Smooth muscle cell of the pulmonary artery (primary cell): ENCODE results near the gene MOV10L1. TPM values are rescaled to one million over a fixed set of nuclear protein-coding genes. Genes with fewer than 3 reads are reported as not detected.

ENCODE experiments used
- total RNA-seq: library from RNA; depleted of rRNA; stranded (reverse); fragments of >200 nt; gene quantifications from 2 replicates; pipeline ENCODE4 v1.2.3, GENCODE V29; 2014

Gene MOV10L1
- 1.5 and 1.7 TPM in 2 replicates for total RNA-seq

DNA sequence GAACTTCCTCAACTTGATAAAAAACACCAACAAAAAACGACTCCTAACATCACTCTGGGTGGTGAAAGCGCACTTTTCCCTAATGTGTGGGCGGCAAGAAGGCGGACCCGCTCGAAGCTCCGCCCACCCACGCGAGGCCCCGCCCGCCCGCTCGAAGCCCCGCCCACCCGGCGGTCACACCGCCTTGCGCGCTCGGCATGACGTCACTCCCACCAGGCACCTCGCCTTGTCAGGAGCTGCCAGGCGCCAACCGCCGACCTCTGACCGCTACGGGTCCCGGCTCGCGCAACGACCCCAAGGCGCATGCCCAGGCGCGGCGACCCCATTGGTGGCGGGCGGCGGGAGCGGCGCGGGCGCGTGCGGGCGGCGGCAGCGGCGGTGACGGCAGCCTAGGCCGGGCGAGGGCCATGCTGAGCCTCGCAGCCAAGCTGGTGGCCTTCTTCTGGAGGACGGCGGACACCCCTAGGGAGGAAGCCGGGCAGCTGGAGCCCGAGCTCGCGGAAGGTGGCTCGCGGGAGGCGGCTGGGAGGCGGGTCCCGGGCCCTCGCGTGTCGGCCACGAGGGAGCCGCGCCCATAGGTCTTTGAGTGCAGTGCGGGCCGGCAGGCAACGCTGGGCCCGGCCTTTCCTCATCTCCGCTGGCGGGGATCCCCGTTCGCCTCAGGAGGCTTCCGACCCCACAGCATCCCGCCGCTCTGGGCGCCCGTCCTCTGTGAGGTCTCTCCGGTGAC is at the start of gene MOV10L1:
TSS of gene MOV10L1 (plus strand) at position 325 of the 730 bp plus-strand sequence. CDS start at position 408, 83 bp downstream.

DNA sequence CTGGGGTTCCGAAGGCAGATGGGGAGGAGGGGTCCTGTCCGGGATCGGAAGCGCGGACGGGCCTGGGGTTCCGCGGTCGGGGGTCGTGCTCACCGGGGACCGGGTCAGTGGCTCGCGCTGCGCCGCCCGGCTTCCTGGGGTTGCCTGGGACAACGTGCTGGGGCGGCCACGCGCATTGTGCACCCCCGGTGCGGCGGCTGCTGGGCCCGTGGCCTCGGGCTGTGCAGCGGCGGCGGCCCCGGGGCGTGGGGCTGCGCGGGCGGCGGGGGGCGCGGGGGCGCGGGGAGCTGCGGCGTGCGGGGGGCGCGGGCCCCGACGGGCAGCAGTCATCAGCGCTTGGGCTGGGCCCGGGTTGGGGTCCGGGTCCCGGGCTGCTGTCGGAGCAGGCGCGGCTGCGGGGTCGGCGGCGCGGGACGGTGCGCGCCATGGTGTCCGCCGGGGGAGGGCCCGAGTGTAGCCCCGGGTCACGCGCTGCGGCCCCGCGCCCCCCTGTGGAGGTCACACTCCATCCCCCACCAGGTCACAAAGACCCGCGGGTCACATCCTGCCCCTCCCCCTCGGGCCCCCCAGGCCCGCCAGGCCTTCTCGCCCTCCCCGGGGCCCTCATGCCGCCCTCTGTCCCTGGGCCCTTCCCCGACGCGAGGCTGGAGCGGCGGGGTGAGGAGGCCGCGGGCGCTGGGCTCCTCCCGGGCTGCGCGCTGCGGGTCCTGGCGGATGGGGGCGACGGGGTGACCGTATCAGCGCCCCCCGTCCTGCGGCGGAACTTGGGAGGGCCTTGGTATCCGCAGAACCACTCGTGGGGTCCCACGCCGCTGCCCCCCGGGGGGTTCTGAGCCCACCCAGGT is 31.5 kb upstream of the MOV10L1 start, which contains the start of gene TTLL8:
TSS of gene TTLL8 (minus strand) at position 238 of the 845 bp plus-strand sequence.

DNA sequence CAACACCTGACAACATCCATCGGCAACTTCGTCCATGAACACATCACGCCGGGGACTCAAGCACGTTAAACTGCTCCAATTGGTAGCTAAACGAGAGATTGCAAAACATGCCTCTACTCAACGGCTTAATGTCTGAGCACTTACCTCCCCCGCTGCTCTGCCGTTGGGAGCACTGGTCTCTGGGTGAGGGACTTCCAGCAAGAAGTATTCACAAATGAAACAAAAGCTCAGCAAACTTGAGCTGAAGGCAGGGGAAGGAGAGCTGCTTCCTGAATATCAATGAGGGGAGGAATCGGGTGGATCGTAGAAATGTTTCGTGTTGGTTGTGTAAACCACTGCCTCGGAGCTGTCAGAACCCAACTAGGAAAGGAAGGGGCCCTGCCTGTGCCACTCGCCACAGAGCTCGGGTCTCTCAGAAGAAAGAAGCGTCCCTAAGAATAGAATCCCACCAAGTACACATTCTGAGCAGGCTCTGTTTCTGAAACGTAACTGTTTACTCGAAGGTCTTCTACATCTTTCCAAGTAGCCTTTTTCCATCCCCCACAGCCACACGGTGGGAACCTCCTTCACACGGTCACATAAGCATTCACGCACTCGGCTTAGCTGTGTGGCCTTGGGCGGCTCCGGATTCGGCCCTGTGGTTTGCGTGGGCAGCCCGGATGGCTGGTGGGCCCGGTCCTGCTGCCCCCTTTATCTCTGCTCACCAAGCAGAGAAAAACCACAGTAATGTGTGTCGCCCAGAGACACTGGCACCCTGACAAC is 4.4 kb upstream of the MOV10L1 start, which contains the start of gene MLC1:
TSS of gene MLC1 (minus strand) at position 216 of the 762 bp plus-strand sequence. CDS start 524 bp downstream, outside the sequence.

DNA sequence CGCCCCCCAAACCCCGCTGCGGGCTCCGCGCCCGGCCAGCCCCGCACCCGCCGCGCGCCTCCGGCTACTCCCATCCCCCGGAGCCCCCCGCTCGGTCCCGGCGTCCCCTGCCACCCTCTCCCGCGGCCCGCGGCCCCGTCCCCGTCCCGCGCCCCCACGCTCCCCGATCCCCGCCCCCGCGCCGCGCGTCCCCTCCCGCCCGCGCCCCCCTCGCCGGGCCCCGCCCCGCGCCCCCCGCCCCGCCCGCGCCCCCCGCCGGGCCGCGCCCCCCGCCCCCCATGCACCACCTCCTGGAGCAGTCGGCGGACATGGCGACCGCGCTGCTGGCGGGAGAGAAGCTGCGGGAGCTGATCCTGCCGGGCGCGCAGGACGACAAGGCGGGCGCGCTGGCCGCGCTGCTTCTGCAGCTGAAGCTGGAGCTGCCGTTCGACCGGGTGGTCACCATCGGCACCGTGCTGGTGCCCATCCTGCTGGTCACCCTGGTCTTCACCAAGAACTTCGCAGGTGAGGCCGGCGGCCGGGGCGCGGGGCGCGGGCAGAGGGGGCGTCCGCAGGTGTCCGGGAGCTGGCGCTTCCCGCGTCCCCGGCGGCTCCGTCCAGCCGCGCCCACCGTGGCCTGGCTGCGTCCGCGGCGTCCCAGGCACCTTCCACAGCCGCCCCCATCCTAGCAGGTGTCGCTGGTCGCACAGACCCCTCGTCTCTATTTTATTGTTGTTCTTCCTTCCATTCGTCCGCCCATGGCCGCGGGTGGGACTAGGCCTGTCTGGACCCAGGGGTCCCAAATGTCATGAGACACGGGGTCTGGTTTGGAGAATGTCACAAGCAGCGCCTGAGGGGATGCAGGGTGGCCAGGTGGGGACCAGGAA is 80.9 kb downstream of the MOV10L1 start, which contains the start of gene PANX2:
TSS of gene PANX2 (plus strand) at position 279 of the 866 bp plus-strand sequence. CDS start at position 279, 0 bp downstream.

DNA sequence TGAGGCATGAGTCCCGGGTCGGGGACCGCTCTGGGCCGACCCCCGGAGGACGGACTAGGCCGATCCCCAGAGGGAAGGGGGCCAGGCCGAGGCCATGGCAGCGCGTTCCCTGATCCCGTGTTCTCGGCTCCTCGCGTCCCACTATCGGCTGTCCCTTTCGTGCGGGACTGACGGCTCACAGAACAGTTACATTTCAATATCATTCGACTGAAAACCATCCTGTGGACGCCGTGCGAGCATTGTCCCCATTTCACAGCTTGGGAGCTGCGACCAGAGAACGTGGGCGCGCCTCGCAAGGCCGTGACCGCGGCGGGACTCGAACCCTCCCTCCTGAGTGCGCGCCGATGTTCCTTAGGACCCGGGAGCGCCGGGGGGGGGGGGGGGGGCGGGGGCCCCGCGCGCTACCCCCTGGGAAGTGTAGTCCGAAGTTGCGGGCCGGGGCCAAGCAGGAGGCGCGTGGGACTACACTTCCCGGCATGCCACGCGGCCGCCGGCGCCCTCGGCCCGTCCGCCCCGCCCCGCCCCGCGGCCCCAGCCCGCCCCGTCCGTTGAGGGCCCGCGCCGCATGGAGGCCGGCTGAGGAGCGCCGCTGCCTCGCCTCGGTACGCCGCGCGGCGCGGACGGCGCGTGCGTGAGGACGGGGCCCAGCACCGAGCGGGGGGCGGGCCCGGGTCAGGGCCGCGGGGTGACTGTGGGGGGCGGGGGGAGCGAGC is 95.7 kb downstream of the MOV10L1 start, which contains the start of gene TRABD:
TSS of gene TRABD (plus strand) at position 539 of the 713 bp plus-strand sequence. CDS start 7,148 bp downstream, outside the sequence.

DNA sequence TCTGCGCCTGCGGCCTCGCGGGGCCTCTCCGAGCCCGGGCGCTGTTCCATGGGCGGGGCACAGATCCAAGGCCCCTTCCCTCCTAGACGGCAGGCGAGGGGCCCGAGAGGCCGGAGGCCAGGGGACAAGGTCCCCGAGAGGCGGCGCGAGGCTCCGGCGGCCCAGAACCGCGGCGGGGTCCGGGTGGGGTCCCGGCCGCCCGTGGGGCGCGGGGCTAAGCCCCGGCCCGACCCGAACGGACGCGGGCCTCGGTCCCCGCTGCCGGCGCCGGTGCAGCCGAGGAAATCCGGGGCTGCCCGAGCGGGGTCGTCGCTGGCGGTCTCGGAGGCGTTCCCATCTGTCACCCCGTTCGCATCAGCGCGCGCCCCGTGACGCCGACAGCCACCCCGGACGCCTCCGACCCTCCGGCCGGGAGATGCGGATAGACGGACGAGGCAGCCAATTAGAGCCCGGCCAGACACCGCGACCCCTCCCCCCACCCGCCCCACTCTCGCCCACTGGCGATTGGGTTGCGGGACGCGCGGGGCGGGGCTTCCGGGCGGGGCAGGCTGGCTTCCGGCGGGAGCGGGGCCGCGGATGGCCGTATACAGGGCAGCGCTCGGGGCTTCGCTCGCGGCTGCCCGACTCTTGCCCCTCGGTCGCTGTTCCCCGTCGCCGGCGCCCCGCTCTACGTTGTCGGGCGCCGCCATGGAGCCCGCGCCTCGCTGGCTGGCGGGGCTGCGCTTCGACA is 110.8 kb downstream of the MOV10L1 start, which contains the start of gene SELENOO:
TSS of gene SELENOO (plus strand) at position 551 of the 730 bp plus-strand sequence. CDS start at position 577, 26 bp downstream.

Other genes with a start within 250 kb of the MOV10L1 start
- gene ZBED4, start 236.2 kb upstream of the MOV10L1 start, total RNA-seq = 10.7 and 16.7 TPM in 2 replicates
- gene ALG12, start 171.6 kb upstream of the MOV10L1 start, total RNA-seq = 26.1 and 33.2 TPM in 2 replicates
- gene CRELD2, start 171.4 kb upstream of the MOV10L1 start, total RNA-seq = 79.4 and 83.6 TPM in 2 replicates
- gene PIM3, start 129.2 kb upstream of the MOV10L1 start, total RNA-seq = 18.9 and 27.6 TPM in 2 replicates
- gene IL17REL, start 77.2 kb upstream of the MOV10L1 start, total RNA-seq = not detected in 2 replicates
- not detected in 2 replicates for gene TTLL8, start 31.7 kb upstream of the MOV10L1 start, total RNA-seq
- 0.43 and 3.6 TPM in 2 replicates for gene MLC1, start 4.6 kb upstream of the MOV10L1 start, total RNA-seq
- 2.0 and 2.1 TPM in 2 replicates for gene PANX2, start 80.7 kb downstream of the MOV10L1 start, total RNA-seq
- gene TRABD, start 95.9 kb downstream of the MOV10L1 start, total RNA-seq = 16.8 and 26.7 TPM in 2 replicates
- 17.3 and 21.5 TPM in 2 replicates for gene SELENOO, start 111.0 kb downstream of the MOV10L1 start, total RNA-seq
- gene TUBGCP6, start 155.0 kb downstream of the MOV10L1 start, total RNA-seq = 27.4 and 37.1 TPM in 2 replicates
- 28.4 and 44.0 TPM in 2 replicates for gene HDAC10, start 161.3 kb downstream of the MOV10L1 start, total RNA-seq
- 11.7 and 35.3 TPM in 2 replicates for gene MAPK12, start 171.7 kb downstream of the MOV10L1 start, total RNA-seq
- gene MAPK11, start 180.4 kb downstream of the MOV10L1 start, total RNA-seq = 2.9 and 7.2 TPM in 2 replicates
- 226 and 278 TPM in 2 replicates for gene PLXNB2, start 217.6 kb downstream of the MOV10L1 start, total RNA-seq
- 3.3 and 4.3 TPM in 2 replicates for gene DENND6B, start 237.0 kb downstream of the MOV10L1 start, total RNA-seq